GM19395 (cell line): Measurements from ENCODE around the gene PHACTR4.
"Not testable (repeated sequence)": the region's sequence is repeated elsewhere in the genome, so short reads cannot be mapped to it uniquely, and the experiment has no call there.

ENCODE experiments used
- ATAC-seq: cut with Tn5 transposase; IDR thresholded peaks from one replicate; pipeline ENCODE4 v1.9.1; 2021; ENCODE audit warnings: mild to moderate bottlenecking, moderate library complexity; ENCODE audit not compliant: unreplicated experiment

PHACTR4 gene

GRCh38 chr1:28428012-28428411, 58.5 kb downstream of the PHACTR4 start:
- ATAC-seq: no peak

GRCh38 chr1:28428990-28429520, 59.5 kb downstream of the PHACTR4 start:
- ATAC-seq: no peak

GRCh38 chr1:28436211-28436769, 66.8 kb downstream of the PHACTR4 start:
- ATAC-seq: no peak

GRCh38 chr1:28437264-28437923, 67.9 kb downstream of the PHACTR4 start:
- ATAC-seq: no peak

GRCh38 chr1:28437924-28438699, 68.6 kb downstream of the PHACTR4 start:
- no peak for ATAC-seq

DNA sequence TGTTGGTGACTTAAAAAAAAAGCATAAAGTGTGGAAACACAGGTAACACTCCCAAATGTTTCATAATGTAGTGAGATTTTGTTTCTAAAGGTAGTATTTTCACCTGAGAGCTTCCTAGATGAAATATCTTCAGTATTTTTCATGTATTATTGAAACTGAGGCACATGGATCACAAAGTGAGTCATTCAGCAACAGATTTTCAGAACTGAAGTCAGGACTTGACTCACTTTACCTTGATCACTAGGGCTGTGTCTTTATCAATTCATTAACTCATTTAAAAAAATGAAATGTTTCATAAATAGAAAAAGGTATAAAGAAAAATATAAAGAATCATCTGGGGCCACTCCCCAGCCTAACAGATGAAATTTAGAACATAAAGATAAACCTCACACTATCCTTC, 69.8 kb downstream of the PHACTR4 start:
- no peak for ATAC-seq

DNA sequence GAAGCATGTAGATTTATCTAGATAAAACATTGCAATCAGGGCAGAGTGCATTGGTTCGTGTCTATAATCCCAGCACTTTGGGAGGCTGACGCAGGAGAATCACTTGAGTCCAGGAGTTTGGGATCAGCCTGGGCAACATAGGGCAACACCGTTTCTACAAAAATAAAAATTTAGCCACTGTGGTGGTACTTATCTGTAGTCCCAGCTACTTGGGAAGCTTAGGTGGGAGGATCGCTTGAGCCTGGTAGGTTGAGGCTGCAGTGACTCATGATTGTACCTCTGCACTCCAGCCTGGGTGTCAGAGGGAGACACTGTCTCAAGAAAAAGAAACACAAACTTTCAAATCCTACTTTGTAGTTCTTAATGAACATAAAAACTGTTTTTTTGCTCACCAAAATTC, 72.1 kb downstream of the PHACTR4 start:
- ATAC-seq: no peak

DNA sequence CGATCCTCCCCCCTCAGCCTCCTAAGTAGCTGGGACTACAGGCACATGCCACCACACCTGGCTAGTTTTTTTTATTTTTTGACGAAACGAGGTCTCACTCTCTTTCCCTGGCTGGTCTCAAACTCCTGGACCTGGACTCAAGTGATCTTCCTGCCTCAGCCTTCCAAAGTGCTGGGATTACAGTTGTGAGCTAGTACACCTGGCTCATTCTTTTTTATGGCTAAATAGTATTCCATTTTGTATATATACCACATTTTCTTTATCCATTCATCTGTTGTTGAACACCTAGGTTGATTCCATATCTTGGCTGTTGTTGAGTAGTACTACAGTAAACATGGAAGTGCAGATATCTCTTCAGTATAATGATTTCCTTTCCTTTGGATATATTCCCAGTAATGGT, 74.0 kb downstream of the PHACTR4 start:
- no peak for ATAC-seq

DNA sequence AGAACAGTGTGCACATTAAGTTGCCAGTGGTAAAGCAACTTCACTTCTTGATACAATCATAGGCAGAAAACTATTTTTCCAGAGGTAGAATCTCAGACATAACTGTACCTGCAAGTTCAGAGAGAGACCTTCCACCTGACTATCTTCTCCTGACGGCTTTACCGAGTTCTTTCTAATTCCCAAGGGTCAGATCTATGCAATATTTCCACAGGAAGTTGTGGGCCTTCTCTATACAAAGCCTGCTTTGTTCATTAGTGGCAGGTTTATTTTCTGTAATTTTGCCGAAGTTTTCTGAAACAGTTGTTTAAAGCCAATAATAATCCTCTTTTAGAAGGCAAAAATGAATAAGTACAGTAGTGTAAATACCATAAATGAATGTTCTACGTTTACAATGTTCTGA, 78.1 kb downstream of the PHACTR4 start:
- no peak for ATAC-seq

GRCh38 chr1:28448094-28448611, 78.6 kb downstream of the PHACTR4 start:
- not testable (repeated sequence) for ATAC-seq

DNA sequence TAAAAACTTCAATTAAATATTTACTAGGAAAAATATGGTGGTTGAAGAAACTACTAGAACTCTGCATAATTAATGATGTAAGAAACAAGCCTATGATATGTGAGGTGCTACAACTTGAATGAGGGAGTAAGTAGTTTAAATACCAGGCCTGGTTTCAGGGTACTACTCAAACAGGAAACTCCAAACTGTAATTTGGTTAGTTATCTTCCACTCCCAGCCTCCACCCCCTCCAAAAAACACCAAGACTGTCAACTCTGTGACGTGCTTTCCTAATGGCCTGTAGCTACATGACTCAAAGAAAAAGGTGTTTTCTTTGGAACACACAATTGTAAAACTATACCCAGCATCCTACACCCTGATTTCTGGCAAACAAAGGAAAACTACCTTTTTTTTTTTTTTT, 80.4 kb downstream of the PHACTR4 start:
- no peak for ATAC-seq

DNA sequence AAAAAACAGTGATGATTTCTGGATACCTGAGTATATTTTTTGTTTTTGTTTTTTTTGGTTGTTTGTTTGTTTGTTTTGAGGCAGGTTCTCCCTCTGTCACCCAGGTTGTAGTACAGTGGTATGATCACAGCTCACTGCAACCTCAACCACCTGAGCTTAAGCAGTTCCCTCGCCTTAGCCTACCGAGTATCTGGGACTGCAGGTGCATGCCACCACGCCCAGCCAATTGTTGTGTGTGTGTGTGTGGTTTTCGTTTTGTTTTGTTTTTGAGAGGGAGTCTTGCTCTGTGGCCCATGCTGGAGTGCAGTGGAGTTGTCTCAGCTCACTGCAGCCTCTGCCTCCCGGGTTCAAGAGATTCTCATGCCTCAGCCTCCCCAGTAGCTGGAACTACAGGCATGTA, 81.0 kb downstream of the PHACTR4 start:
- no peak for ATAC-seq

- ATAC-seq: no peak
These were observed 81.5 kb downstream of the PHACTR4 start for GRCh38 chr1:28451011-28451410.

GRCh38 chr1:28456078-28456477, 86.5 kb downstream of the PHACTR4 start:
- ATAC-seq: no peak

- no peak for ATAC-seq
These were observed 88.1 kb downstream of the PHACTR4 start for GRCh38 chr1:28457678-28458077.

DNA sequence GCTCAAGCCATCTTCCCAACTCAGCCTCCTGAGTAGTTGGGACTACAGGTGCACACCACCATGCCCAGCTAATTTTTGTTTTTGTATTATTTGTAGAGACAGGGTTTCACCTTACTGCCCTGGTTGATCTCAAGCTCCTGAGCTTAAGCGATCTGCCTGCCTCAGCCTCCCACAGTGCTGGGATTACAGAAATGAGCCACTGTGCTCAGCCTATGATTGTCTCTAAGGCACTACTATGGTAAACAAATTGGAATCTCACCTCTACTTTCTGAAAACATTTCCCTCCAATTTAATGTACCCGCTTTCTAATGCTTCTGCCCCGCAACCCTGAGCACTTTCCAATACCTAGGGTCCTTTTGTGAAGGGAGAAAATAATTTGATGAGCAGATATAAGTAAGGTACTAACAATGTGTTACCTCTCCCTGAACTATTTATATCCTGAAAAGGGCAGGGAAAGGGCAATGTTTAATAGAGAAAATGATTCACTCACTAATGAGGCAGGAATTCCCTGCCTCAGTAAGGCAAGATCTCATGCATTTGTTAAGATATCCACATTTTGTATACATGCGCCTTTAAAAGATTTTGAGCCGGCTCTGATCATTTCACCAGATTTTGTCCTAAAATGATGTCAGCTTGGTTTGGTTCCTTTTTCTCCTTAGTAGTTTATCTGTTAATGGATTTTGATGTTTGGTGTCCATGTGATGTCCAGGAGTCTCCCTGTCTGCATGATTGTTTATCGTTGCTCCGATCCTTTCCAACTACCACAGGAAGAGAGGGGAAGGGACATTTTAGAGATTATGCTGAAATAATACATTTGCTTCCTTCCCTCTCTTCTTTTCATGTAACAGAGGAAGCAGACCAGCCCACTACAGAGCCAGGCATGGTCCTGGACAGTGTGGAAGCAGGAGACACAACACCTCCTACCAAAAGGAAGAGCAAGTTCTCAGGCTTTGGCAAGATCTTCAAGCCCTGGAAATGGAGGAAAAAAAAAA, 89.0 kb downstream of the PHACTR4 start:
- no peak for ATAC-seq

DNA sequence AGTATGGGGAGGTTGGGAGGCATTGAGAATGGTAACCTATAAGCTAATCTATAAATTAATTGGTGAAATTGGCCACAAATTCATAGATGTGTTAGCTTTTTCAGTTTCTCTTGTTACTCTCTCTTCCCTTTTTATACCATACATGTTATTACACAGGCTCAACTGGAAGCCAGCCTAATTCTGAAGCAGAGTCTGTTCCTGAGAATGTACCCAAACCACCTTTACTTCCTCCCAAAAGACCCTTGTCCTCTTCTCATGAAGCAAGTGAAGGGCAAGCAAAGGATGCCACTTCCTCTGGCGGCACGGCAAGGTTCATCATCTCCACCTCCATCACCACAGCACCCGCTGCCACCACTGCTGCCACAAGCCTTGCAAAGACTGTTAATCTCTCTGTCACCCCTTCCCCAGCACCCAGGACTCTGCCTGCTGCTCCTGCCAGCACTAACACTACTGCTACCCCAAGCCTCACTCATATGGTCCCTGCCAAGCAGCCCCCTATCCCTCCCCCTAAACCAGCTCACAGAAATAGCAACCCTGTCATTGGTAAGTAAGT, 96.8 kb downstream of the PHACTR4 start:
- ATAC-seq: no peak

DNA sequence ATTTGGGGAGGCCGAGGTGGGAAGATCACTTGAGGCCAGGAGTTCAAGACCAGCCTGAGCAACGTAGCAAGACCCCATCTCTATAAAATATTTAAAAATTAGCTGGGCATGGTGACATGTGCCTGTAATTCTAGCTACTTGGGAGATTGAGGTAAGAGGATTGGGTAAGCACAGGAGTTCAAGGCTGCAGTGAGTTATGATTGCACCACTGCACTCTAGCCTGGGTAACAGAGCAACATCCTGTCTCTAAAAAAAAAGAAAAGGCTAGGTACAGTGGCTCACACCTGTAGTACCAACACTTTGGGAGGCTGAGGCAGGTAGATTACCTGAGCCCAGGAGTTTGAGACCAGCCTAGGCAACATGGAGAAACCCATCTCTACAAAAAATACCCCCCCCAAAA, 100.6 kb downstream of the PHACTR4 start:
- no peak for ATAC-seq

DNA sequence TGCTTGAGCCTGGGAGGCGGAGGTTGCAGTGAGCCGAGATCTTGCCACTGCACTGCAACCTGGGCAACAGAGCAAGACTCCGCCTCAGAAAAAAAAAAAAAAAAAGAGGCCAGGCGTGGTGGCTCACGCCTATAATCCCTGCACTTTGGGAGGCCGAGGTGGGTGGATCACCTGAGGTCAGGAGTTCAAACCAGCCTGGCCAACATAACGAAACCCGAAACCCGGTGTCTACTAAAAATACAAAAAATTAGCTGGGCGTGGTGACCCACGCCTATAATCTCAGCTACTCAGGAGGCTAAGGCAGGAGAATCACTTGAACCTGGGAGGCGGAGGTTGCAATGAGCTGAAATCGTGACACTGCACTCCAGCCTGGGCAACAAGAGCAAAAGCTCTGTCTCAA, 110.0 kb downstream of the PHACTR4 start:
- not testable (repeated sequence) for ATAC-seq

DNA sequence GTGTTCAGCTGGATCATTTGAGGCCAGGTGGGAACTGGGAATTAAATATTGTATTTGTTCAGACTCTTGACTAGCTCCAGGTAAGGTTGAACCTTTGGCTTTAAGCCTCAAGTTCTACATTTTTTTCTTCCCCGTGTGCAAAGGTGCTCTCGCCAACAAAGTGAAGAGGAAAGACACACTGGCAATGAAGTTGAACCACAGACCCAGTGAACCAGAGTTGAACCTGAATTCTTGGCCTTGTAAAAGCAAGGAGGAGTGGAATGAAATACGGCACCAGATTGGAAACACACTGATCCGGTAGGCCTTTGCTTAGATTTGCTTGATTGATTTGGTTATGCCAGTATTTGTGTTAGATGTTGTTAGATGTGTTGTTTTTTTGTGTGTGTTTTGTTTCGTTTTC, 110.8 kb downstream of the PHACTR4 start:
- no peak for ATAC-seq
